Measurements from ENCODE around the gene DOCK4.

DOCK4 gene

GRCh38 chr7:112192236-112193154 lies 13.7 kb downstream of the DOCK4 start:
- no peak for DNase-seq (ENCODE audit: low spot score)

- DNase-seq (ENCODE audit: low spot score) = no peak
Measured at GRCh38 chr7:112190120-112190519, 16.1 kb downstream of the DOCK4 start.

- DNase-seq (ENCODE audit: low spot score) = no peak
Measured at GRCh38 chr7:112189691-112190090, 16.5 kb downstream of the DOCK4 start.

GRCh38 chr7:112188257-112188656 lies 17.9 kb downstream of the DOCK4 start:
- DNase-seq (ENCODE audit: low spot score) = no peak

- no peak for DNase-seq (ENCODE audit: low spot score)
Measured at GRCh38 chr7:112186300-112186699, 19.9 kb downstream of the DOCK4 start.

GRCh38 chr7:112185005-112185834 lies 21.0 kb downstream of the DOCK4 start:
- DNase-seq (ENCODE audit: low spot score) = no peak

- no peak for DNase-seq (ENCODE audit: low spot score)
Measured at GRCh38 chr7:112184455-112184854, 21.7 kb downstream of the DOCK4 start.

GRCh38 chr7:112183266-112183665 lies 22.9 kb downstream of the DOCK4 start:
- no peak for DNase-seq (ENCODE audit: low spot score)

- DNase-seq (ENCODE audit: low spot score) = no peak
Measured at GRCh38 chr7:112182749-112183148, 23.4 kb downstream of the DOCK4 start.

GRCh38 chr7:112180223-112180622 lies 26.0 kb downstream of the DOCK4 start:
- no peak for DNase-seq (ENCODE audit: low spot score)

- DNase-seq (ENCODE audit: low spot score) = no peak
Measured at GRCh38 chr7:112176693-112177415, 29.3 kb downstream of the DOCK4 start.

GRCh38 chr7:112176241-112176640 lies 30.0 kb downstream of the DOCK4 start:
- no peak for DNase-seq (ENCODE audit: low spot score)

- no peak for DNase-seq (ENCODE audit: low spot score)
Measured at GRCh38 chr7:112174192-112174591, 32.0 kb downstream of the DOCK4 start.

GRCh38 chr7:112173568-112173905 lies 32.7 kb downstream of the DOCK4 start:
- DNase-seq (ENCODE audit: low spot score) = no peak

GRCh38 chr7:112172870-112173567 lies 33.2 kb downstream of the DOCK4 start:
- DNase-seq (ENCODE audit: low spot score) = no peak

GRCh38 chr7:112171673-112172072 lies 34.5 kb downstream of the DOCK4 start:
- DNase-seq (ENCODE audit: low spot score) = no peak

GRCh38 chr7:112168915-112169314 lies 37.3 kb downstream of the DOCK4 start:
- no peak for DNase-seq (ENCODE audit: low spot score)

- no peak for DNase-seq (ENCODE audit: low spot score)
Measured at GRCh38 chr7:112167147-112167546, 39.1 kb downstream of the DOCK4 start.

- no peak for DNase-seq (ENCODE audit: low spot score)
Measured at GRCh38 chr7:112162784-112163506, 43.3 kb downstream of the DOCK4 start.

GRCh38 chr7:112162142-112162766 lies 43.9 kb downstream of the DOCK4 start:
- no peak for DNase-seq (ENCODE audit: low spot score)
